ENCODE data around the gene SH3PXD2A. TPM values are rescaled to one million over a fixed set of nuclear protein-coding genes. Genes with fewer than 3 reads are reported as not detected.
A peak's percentile ranks its signal among the peaks of the same experiment; 100 is the strongest.

SH3PXD2A gene
- total and polyA plus RNA-seq, 9 donors, result 33.2 to 95.0 (median 73.9) TPM

GRCh38 chr10:103824281-103824680 lies 31.1 kb downstream of the SH3PXD2A start:
- Histone ChIP-seq H3K4me3 (ENCODE audit: low read length) (no peak overlapping the region), H3K4me1 (ENCODE audit: control insufficient read depth, insufficient read depth, low read length) (peaks cover 57% of the 10 kb centered on the region), H3K9me3 (replicated peaks; ENCODE audit: control insufficient read depth, low read depth, low read length) (no peaks in the 10 kb centered on the region), H3K27ac (ENCODE audit: low read length) (no peak overlapping the region), H3K27me3 (ENCODE audit: control insufficient read depth, insufficient read depth, low read length) (no peaks in the 10 kb centered on the region), H3K36me3 (ENCODE audit: control insufficient read depth, insufficient read depth, low read length) (no peaks in the 10 kb centered on the region)
- DNase-seq, result no peak
- WGBS (ENCODE audit: insufficient coverage), result 72% methylated on average over 5 of the region's 6 CpGs

GRCh38 chr10:103823706-103824272 lies 31.6 kb downstream of the SH3PXD2A start:
- DNase-seq, result no peak
- Histone ChIP-seq H3K27me3 (ENCODE audit: control insufficient read depth, insufficient read depth, low read length) (no peaks in the 10 kb centered on the region), H3K4me1 (ENCODE audit: control insufficient read depth, insufficient read depth, low read length) (peaks cover 60% of the 10 kb centered on the region), H3K9me3 (replicated peaks; ENCODE audit: control insufficient read depth, low read depth, low read length) (no peaks in the 10 kb centered on the region), H3K4me3 (ENCODE audit: low read length) (no peak overlapping the region), H3K27ac (ENCODE audit: low read length) (no peak overlapping the region), H3K36me3 (ENCODE audit: control insufficient read depth, insufficient read depth, low read length) (no peaks in the 10 kb centered on the region)
- no CpG with 5 or more reads among the region's 9 CpGs for WGBS (ENCODE audit: insufficient coverage)

- Histone ChIP-seq H3K4me1 (ENCODE audit: control insufficient read depth, insufficient read depth, low read length) (peaks cover 58% of the 10 kb centered on the region), H3K4me3 (ENCODE audit: low read length) (no peak overlapping the region), H3K36me3 (ENCODE audit: control insufficient read depth, insufficient read depth, low read length) (no peaks in the 10 kb centered on the region), H3K27me3 (ENCODE audit: control insufficient read depth, insufficient read depth, low read length) (no peaks in the 10 kb centered on the region), H3K9me3 (replicated peaks; ENCODE audit: control insufficient read depth, low read depth, low read length) (no peaks in the 10 kb centered on the region), H3K27ac (ENCODE audit: low read length) (no peak overlapping the region)
- no CpG with 5 or more reads among the region's 3 CpGs for WGBS (ENCODE audit: insufficient coverage)
- DNase-seq, result no peak
These were observed 32.6 kb downstream of the SH3PXD2A start for GRCh38 chr10:103822800-103823199.

- Histone ChIP-seq H3K4me1 (ENCODE audit: control insufficient read depth, insufficient read depth, low read length) (peaks cover 58% of the 10 kb centered on the region), H3K27me3 (ENCODE audit: control insufficient read depth, insufficient read depth, low read length) (no peaks in the 10 kb centered on the region), H3K4me3 (ENCODE audit: low read length) (no peak overlapping the region), H3K27ac (ENCODE audit: low read length) (no peak overlapping the region), H3K9me3 (replicated peaks; ENCODE audit: control insufficient read depth, low read depth, low read length) (no peaks in the 10 kb centered on the region), H3K36me3 (ENCODE audit: control insufficient read depth, insufficient read depth, low read length) (no peaks in the 10 kb centered on the region)
- WGBS (ENCODE audit: insufficient coverage), result no CpG with 5 or more reads among the region's 5 CpGs
- DNase-seq, result peak; percentile 58
These were observed 33.2 kb downstream of the SH3PXD2A start for GRCh38 chr10:103822107-103822716.

GRCh38 chr10:103820101-103821062 lies 35.0 kb downstream of the SH3PXD2A start:
- 16% methylated on average over 7 of the region's 19 CpGs for WGBS (ENCODE audit: insufficient coverage)
- H3K9me3 ChIP-seq (replicated peaks; ENCODE audit: control insufficient read depth, low read depth, low read length), result no peaks in the 10 kb centered on the region
- peak overlapping the region; percentile 80 for H3K27ac ChIP-seq (ENCODE audit: low read length)
- peaks cover 56% of the 10 kb centered on the region for H3K4me1 ChIP-seq (ENCODE audit: control insufficient read depth, insufficient read depth, low read length)
- peak; percentile 96 for DNase-seq
- no peaks in the 10 kb centered on the region for H3K36me3 ChIP-seq (ENCODE audit: control insufficient read depth, insufficient read depth, low read length)
- H3K27me3 ChIP-seq (ENCODE audit: control insufficient read depth, insufficient read depth, low read length), result no peaks in the 10 kb centered on the region
- no peak overlapping the region for H3K4me3 ChIP-seq (ENCODE audit: low read length)

GRCh38 chr10:103819493-103819892 lies 35.9 kb downstream of the SH3PXD2A start:
- peaks cover 53% of the 10 kb centered on the region for H3K4me1 ChIP-seq (ENCODE audit: control insufficient read depth, insufficient read depth, low read length)
- H3K36me3 ChIP-seq (ENCODE audit: control insufficient read depth, insufficient read depth, low read length), result no peaks in the 10 kb centered on the region
- H3K9me3 ChIP-seq (replicated peaks; ENCODE audit: control insufficient read depth, low read depth, low read length), result no peaks in the 10 kb centered on the region
- H3K27ac ChIP-seq (ENCODE audit: low read length), result peak overlapping the region; percentile 80
- H3K4me3 ChIP-seq (ENCODE audit: low read length), result no peak overlapping the region
- H3K27me3 ChIP-seq (ENCODE audit: control insufficient read depth, insufficient read depth, low read length), result no peaks in the 10 kb centered on the region
- WGBS (ENCODE audit: insufficient coverage), result 49% methylated on average over 7 of the region's 7 CpGs
- no peak for DNase-seq

GRCh38 chr10:103818765-103819374 lies 36.5 kb downstream of the SH3PXD2A start:
- H3K27ac ChIP-seq (ENCODE audit: low read length), result no peak overlapping the region

GRCh38 chr10:103818105-103818504 lies 37.3 kb downstream of the SH3PXD2A start:
- Histone ChIP-seq H3K9me3 (replicated peaks; ENCODE audit: control insufficient read depth, low read depth, low read length) (no peaks in the 10 kb centered on the region), H3K27me3 (ENCODE audit: control insufficient read depth, insufficient read depth, low read length) (no peaks in the 10 kb centered on the region), H3K4me3 (ENCODE audit: low read length) (no peak overlapping the region), H3K36me3 (ENCODE audit: control insufficient read depth, insufficient read depth, low read length) (no peaks in the 10 kb centered on the region), H3K4me1 (ENCODE audit: control insufficient read depth, insufficient read depth, low read length) (peaks cover 49% of the 10 kb centered on the region), H3K27ac (ENCODE audit: low read length) (no peak overlapping the region)
- WGBS (ENCODE audit: insufficient coverage), result 60% methylated on average over 1 of the region's 3 CpGs
- no peak for DNase-seq

More at GRCh38 chr10:103818765-103819374, 36.5 kb downstream of the SH3PXD2A start:
- Histone ChIP-seq H3K36me3 (ENCODE audit: control insufficient read depth, insufficient read depth, low read length) (no peaks in the 10 kb centered on the region), H3K27me3 (ENCODE audit: control insufficient read depth, insufficient read depth, low read length) (no peaks in the 10 kb centered on the region), H3K9me3 (replicated peaks; ENCODE audit: control insufficient read depth, low read depth, low read length) (no peaks in the 10 kb centered on the region), H3K4me3 (ENCODE audit: low read length) (no peak overlapping the region), H3K4me1 (ENCODE audit: control insufficient read depth, insufficient read depth, low read length) (peaks cover 52% of the 10 kb centered on the region)
- DNase-seq, result no peak
- WGBS (ENCODE audit: insufficient coverage), result 79% methylated on average over 3 of the region's 6 CpGs

GRCh38 chr10:103816431-103816830 lies 38.9 kb downstream of the SH3PXD2A start:
- WGBS (ENCODE audit: insufficient coverage), result no CpG with 5 or more reads among the region's 6 CpGs
- Histone ChIP-seq H3K4me3 (ENCODE audit: low read length) (no peak overlapping the region), H3K4me1 (ENCODE audit: control insufficient read depth, insufficient read depth, low read length) (peaks cover 57% of the 10 kb centered on the region)

More at GRCh38 chr10:103816431-103816830, 38.9 kb downstream of the SH3PXD2A start:
- no peaks in the 10 kb centered on the region for H3K36me3 ChIP-seq (ENCODE audit: control insufficient read depth, insufficient read depth, low read length)
- H3K27ac ChIP-seq (ENCODE audit: low read length), result no peak overlapping the region
- no peaks in the 10 kb centered on the region for H3K9me3 ChIP-seq (replicated peaks; ENCODE audit: control insufficient read depth, low read depth, low read length)
- no peak for DNase-seq
- H3K27me3 ChIP-seq (ENCODE audit: control insufficient read depth, insufficient read depth, low read length), result no peaks in the 10 kb centered on the region

All from muscle of leg (tissue), 11 donors.